ENCODE results near the gene KCNA1. TPM values are rescaled to one million over a fixed set of nuclear protein-coding genes. Genes with fewer than 3 reads are reported as not detected.

KCNA1 gene
- total RNA-seq, 1 experiment from 2014 or later: not detected

DNA sequence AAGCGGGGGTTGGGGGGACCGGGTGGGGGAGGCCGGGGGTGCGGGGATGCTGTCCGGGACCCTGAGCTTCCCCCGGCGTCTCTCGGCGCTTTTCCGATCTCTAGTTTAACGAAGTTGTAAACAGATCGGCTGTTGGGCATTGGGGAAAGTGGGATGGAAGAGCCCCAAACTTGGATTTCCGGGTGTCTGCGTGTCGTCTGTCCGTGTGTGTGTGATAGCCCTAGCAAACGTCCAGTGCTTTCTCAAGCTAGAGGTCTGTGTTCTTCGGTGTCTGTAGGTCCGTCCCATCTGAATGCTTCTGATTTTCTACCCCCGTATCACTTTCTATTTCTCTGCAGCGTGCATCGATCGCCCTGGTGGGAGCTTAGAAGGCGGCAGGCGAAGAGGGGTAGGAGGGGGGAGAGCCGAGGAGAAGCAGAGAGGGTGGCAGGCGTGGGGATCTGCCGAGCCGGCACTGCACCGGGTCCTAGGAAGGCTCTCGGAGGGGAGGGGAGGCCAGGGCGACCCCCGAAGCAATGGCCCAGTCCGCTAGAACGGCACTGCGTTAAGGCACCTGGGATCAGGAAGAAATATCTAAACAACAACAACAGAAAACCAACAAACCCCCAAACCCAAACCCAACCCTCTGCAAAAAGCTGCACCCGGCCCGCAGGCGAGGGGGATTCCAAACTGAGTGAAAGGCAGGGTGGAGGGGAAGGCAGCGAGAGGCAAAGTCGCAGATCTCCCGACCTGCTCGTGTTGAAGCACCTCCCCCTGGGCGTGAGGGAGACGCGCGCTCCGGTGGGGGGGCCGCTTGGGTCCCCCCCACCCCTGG lies 1.0 kb downstream of the KCNA1 start:
- no peaks in the 10 kb centered on the region for H3K9me3 ChIP-seq (ENCODE audit: low read length)
- H3K9ac ChIP-seq (ENCODE audit: low read length): no peak overlapping the region
- H3K9me2 ChIP-seq (replicated peaks; ENCODE audit: low read length): no peaks in the 10 kb centered on the region
- peaks cover 31% of the 10 kb centered on the region for H3K27me3 ChIP-seq (ENCODE audit: low read length)
- no TSS peak for BruUV-seq (replicated peaks)
- no peak overlapping the region for H3K4me3 ChIP-seq (ENCODE audit: low read length)
- no peak overlapping the region for H3K4me2 ChIP-seq (ENCODE audit: low read length)
- no peak overlapping the region for H2AFZ ChIP-seq (ENCODE audit: low read length)
- H3K4me1 ChIP-seq (ENCODE audit: insufficient read depth, low read length): no peaks in the 10 kb centered on the region
- no peak overlapping the region for H3K27ac ChIP-seq (ENCODE audit: low read length)
- no peak for DNase-seq
- no peaks in the 10 kb centered on the region for H3K36me3 ChIP-seq (ENCODE audit: low read depth, low read length)
- no peak for ATAC-seq
- H3F3A ChIP-seq (ENCODE audit: low read length, unreplicated experiment): no peaks in the 10 kb centered on the region
- TF ChIP-seq EZH2phosphoT487 (IDR thresholded peaks at IDR 0.05; ENCODE audit: borderline replicate concordance, low read length) (no peak), EZH2 (IDR thresholded peaks at IDR 0.05; ENCODE audit: low read length, unreplicated experiment) (no peak)
- TF ChIP-seq, protein P1, sequence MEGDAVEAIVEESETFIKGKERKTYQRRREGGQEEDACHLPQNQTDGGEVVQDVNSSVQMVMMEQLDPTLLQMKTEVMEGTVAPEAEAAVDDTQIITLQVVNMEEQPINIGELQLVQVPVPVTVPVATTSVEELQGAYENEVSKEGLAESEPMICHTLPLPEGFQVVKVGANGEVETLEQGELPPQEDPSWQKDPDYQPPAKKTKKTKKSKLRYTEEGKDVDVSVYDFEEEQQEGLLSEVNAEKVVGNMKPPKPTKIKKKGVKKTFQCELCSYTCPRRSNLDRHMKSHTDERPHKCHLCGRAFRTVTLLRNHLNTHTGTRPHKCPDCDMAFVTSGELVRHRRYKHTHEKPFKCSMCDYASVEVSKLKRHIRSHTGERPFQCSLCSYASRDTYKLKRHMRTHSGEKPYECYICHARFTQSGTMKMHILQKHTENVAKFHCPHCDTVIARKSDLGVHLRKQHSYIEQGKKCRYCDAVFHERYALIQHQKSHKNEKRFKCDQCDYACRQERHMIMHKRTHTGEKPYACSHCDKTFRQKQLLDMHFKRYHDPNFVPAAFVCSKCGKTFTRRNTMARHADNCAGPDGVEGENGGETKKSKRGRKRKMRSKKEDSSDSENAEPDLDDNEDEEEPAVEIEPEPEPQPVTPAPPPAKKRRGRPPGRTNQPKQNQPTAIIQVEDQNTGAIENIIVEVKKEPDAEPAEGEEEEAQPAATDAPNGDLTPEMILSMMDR (conservative IDR thresholded peaks at IDR 0.05; ENCODE audit: low read depth, low read length): no peak
- intact Hi-C loops (cut with micrococcal nuclease): no loop called here
- ChIA-PET POLR2A (ENCODE audit: unreplicated experiment) (no interaction called here), CTCF (no interaction called here)
- H4K20me1 ChIP-seq (ENCODE audit: low read length): no peaks in the 10 kb centered on the region
- no peaks in the 10 kb centered on the region for H3K79me2 ChIP-seq (ENCODE audit: low read length)

DNA sequence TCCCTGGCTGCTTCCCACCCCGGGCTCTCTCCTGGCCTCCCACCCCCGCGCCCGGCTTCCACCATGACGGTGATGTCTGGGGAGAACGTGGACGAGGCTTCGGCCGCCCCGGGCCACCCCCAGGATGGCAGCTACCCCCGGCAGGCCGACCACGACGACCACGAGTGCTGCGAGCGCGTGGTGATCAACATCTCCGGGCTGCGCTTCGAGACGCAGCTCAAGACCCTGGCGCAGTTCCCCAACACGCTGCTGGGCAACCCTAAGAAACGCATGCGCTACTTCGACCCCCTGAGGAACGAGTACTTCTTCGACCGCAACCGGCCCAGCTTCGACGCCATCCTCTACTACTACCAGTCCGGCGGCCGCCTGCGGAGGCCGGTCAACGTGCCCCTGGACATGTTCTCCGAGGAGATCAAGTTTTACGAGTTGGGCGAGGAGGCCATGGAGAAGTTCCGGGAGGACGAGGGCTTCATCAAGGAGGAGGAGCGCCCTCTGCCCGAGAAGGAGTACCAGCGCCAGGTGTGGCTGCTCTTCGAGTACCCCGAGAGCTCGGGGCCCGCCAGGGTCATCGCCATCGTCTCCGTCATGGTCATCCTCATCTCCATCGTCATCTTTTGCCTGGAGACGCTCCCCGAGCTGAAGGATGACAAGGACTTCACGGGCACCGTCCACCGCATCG lies 1.8 kb downstream of the KCNA1 start:
- DNase-seq (no peak), ATAC-seq (no peak)
- Histone ChIP-seq H3K79me2 (ENCODE audit: low read length) (no peaks in the 10 kb centered on the region), H3K9me2 (replicated peaks; ENCODE audit: low read length) (no peaks in the 10 kb centered on the region), H3F3A (ENCODE audit: low read length, unreplicated experiment) (no peaks in the 10 kb centered on the region), H3K9me3 (ENCODE audit: low read length) (no peaks in the 10 kb centered on the region), H3K4me3 (ENCODE audit: low read length) (no peak overlapping the region), H3K27me3 (ENCODE audit: low read length) (peaks cover 31% of the 10 kb centered on the region), H4K20me1 (ENCODE audit: low read length) (no peaks in the 10 kb centered on the region), H3K9ac (ENCODE audit: low read length) (no peak overlapping the region), H3K36me3 (ENCODE audit: low read depth, low read length) (no peaks in the 10 kb centered on the region), H3K4me1 (ENCODE audit: insufficient read depth, low read length) (no peaks in the 10 kb centered on the region), H3K4me2 (ENCODE audit: low read length) (no peak overlapping the region), H2AFZ (ENCODE audit: low read length) (no peak overlapping the region), H3K27ac (ENCODE audit: low read length) (no peak overlapping the region)
- ChIA-PET POLR2A (ENCODE audit: unreplicated experiment) (no interaction called here), CTCF (no interaction called here)
- intact Hi-C loops (cut with micrococcal nuclease): no loop called here
- TF ChIP-seq EZH2 (IDR thresholded peaks at IDR 0.05; ENCODE audit: low read length, unreplicated experiment) (no peak), EZH2phosphoT487 (IDR thresholded peaks at IDR 0.05; ENCODE audit: borderline replicate concordance, low read length) (no peak)
- TF ChIP-seq, protein P1 (conservative IDR thresholded peaks at IDR 0.05; ENCODE audit: low read depth, low read length): no peak
- no TSS peak for BruUV-seq (replicated peaks)

DNA sequence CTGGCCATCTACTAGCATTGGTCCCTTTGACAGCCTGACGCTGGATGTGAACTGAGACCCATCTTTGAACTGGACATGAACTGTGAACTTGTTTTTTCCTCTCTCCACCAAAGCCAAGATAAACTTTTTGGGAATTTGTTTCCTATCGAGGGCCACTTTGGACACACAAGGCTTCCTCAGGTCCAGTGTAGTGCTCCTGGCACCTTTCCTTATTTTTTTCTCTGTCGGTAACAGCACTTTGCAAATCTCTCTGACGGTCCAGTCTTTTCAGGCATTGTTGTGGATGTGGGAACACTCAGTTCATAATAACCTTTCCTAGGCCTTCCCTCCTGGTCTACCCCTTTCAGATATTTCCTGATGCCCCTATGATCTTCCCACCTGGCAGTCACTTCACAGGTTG lies 5.0 kb downstream of the KCNA1 start:
- Histone ChIP-seq H3K4me2 (ENCODE audit: low read length) (no peak overlapping the region), H3K4me3 (ENCODE audit: low read length) (no peak overlapping the region), H3K27ac (ENCODE audit: low read length) (no peak overlapping the region), H3K9ac (ENCODE audit: low read length) (no peak overlapping the region), H3K9me2 (replicated peaks; ENCODE audit: low read length) (no peaks in the 10 kb centered on the region), H3F3A (ENCODE audit: low read length, unreplicated experiment) (no peaks in the 10 kb centered on the region), H4K20me1 (ENCODE audit: low read length) (no peaks in the 10 kb centered on the region), H2AFZ (ENCODE audit: low read length) (no peak overlapping the region), H3K4me1 (ENCODE audit: insufficient read depth, low read length) (no peaks in the 10 kb centered on the region), H3K36me3 (ENCODE audit: low read depth, low read length) (no peaks in the 10 kb centered on the region), H3K79me2 (ENCODE audit: low read length) (no peaks in the 10 kb centered on the region), H3K9me3 (ENCODE audit: low read length) (no peaks in the 10 kb centered on the region), H3K27me3 (ENCODE audit: low read length) (peaks cover 17% of the 10 kb centered on the region)
- BruUV-seq (replicated peaks): no TSS peak
- CTCF ChIA-PET: no interaction called here
- no peak for TF ChIP-seq EZH2 (IDR thresholded peaks at IDR 0.05; ENCODE audit: low read length, unreplicated experiment)
- TF ChIP-seq EZH2phosphoT487 (IDR thresholded peaks at IDR 0.05; ENCODE audit: borderline replicate concordance, low read length): no peak
- TF ChIP-seq, protein P1 (conservative IDR thresholded peaks at IDR 0.05; ENCODE audit: low read depth, low read length): no peak
- DNase-seq (no peak), ATAC-seq (no peak)
- POLR2A ChIA-PET (ENCODE audit: unreplicated experiment): no interaction called here
- intact Hi-C loops (cut with micrococcal nuclease): no loop called here

All from PC-3 (cell line).